B cell (primary cell): ENCODE results near the gene MBNL2. TPM values are rescaled to one million over a fixed set of nuclear protein-coding genes. Genes with fewer than 3 reads are reported as not detected.

Source experiments
- ATAC-seq: fragments of 200-7000 bp; cut with Tn5 transposase; one replicate; pipeline ENCODE4 v1.10.0; 2021; ENCODE audit warnings: low read depth, mild to moderate bottlenecking, moderate number of reproducible peaks, moderate library complexity
- CTCF ChIA-PET: fragments of 350-600 bp; sonication (Branson Sonifier 250); formaldehyde crosslinking; loops from one replicate; lab custom pipeline; 2021; ENCODE audit warnings: antibody characterized with exemption, inconsistent platforms; lab: Charles Lee
- POLR2A ChIA-PET: fragments of 350-600 bp; sonication (Branson Sonifier 250); formaldehyde crosslinking; loops from one replicate; lab custom pipeline; 2021; ENCODE audit warnings: antibody characterized with exemption; lab: Charles Lee
- DNase-seq: peaks from one replicate; pipeline ENCODE4 v3.0.0; 2013
- H2AFZ ChIP-seq: 2 replicates; pipeline ENCODE4 v1.6.1; 2012; ENCODE audit warnings: mild to moderate bottlenecking, low read depth, low read length; ENCODE audit not compliant: insufficient read depth, poor library complexity, severe bottlenecking
- H3K27ac ChIP-seq, 2 donors: 1 replicate in 1 of 2; 2 replicates in 1 of 2; pipeline ENCODE4 v1.5.1; 2012 to 2013; ENCODE audit warnings: low read length in 2 of 2, mild to moderate bottlenecking in 2 of 2, moderate library complexity in 1 of 2
- H3K27me3 ChIP-seq, 4 experiments: fragments of 200-600 bp in 1 of 4; sonication (generic) in 1 of 4; replicated peaks in 1 of 4; 1 replicate in 2 of 4; 2 replicates in 2 of 4; pipeline versions ENCODE4 v1.6.1 to v1.7.0; 2013 to 2016; ENCODE audit warnings: low read length in 3 of 4, mild to moderate bottlenecking in 2 of 4, mixed read lengths in 1 of 4, moderate library complexity in 1 of 4; ENCODE audit not compliant: insufficient read depth in 4 of 4, control insufficient read depth in 3 of 4; ENCODE audit errors: control extremely low read depth in 1 of 4
- H3K36me3 ChIP-seq, 2 experiments: replicated peaks in 1 of 2; 1 replicate in 1 of 2; 2 replicates in 1 of 2; pipeline versions ENCODE4 v1.6.1 to v1.7.1; 2013; ENCODE audit warnings: low read length in 1 of 2; ENCODE audit not compliant: insufficient read depth in 2 of 2, control insufficient read depth in 1 of 2; ENCODE audit errors: control extremely low read depth in 1 of 2, extremely low read depth in 1 of 2
- H3K4me1 ChIP-seq, 2 donors: fragments of 200-600 bp in 1 of 2; sonication (generic) in 1 of 2; 1 replicate in 1 of 2; 2 replicates in 1 of 2; pipeline versions ENCODE4 v1.5.1 to v1.6.1; 2013 to 2017; ENCODE audit warnings: low read length in 2 of 2; ENCODE audit not compliant: control insufficient read depth in 2 of 2, insufficient read depth in 2 of 2
- H3K4me2 ChIP-seq: replicated peaks from 2 replicates; pipeline ENCODE3; 2012; ENCODE audit warnings: mild to moderate bottlenecking, low read depth, low read length; ENCODE audit not compliant: poor library complexity, severe bottlenecking
- H3K4me3 ChIP-seq, 5 experiments: fragments of 200-600 bp in 1 of 5; sonication (generic) in 1 of 5; 1 replicate in 3 of 5; 2 replicates in 2 of 5; pipeline versions ENCODE4 v1.5.1 to v1.7.0; 2011 to 2016; ENCODE audit warnings: low read length in 4 of 5, mild to moderate bottlenecking in 4 of 5, low read depth in 2 of 5, control low read depth in 1 of 5, moderate library complexity in 1 of 5; ENCODE audit not compliant: insufficient read depth in 1 of 5; ENCODE audit errors: control extremely low read depth in 1 of 5, extremely low read depth in 1 of 5
- H3K79me2 ChIP-seq: fragments of 200-600 bp; sonication (generic); one replicate; pipeline ENCODE4 v1.6.0; 2016; ENCODE audit warnings: low read length; ENCODE audit not compliant: control insufficient read depth, insufficient read depth
- H3K9ac ChIP-seq: fragments of 200-600 bp; sonication (generic); 2 replicates; pipeline ENCODE4 v1.6.1; 2017; ENCODE audit warnings: mild to moderate bottlenecking, low read length, moderate library complexity
- H3K9me3 ChIP-seq, 3 donors: one replicate each; pipeline versions ENCODE4 v1.6.1 to v1.7.1; 2013; ENCODE audit warnings: low read length in 2 of 3; ENCODE audit not compliant: control insufficient read depth in 2 of 3, insufficient read depth in 1 of 3; ENCODE audit errors: control extremely low read depth in 1 of 3
- H4K20me1 ChIP-seq: 2 replicates; pipeline ENCODE4 v1.6.0; 2012; ENCODE audit warnings: mild to moderate bottlenecking, low read length; ENCODE audit not compliant: insufficient read depth, control insufficient read depth, poor library complexity, severe bottlenecking
- H3K27ac Mint-ChIP-seq: one replicate; pipeline ENCODE4 v1.8.0; 2021; ENCODE audit warnings: mixed read lengths
- H3K27me3 Mint-ChIP-seq: one replicate; pipeline ENCODE4 v1.8.0; 2021; ENCODE audit warnings: mixed read lengths
- H3K4me1 Mint-ChIP-seq: one replicate; pipeline ENCODE4 v1.8.0; 2021; ENCODE audit warnings: mixed read lengths
- H3K4me3 Mint-ChIP-seq: one replicate; pipeline ENCODE4 v1.8.0; 2021; ENCODE audit warnings: mixed read lengths
- H3K9me3 Mint-ChIP-seq: one replicate; pipeline ENCODE4 v1.8.0; 2022; ENCODE audit warnings: mixed read lengths; ENCODE audit not compliant: insufficient read depth
- CTCF ChIP-seq: fragments of 200-600 bp; IDR thresholded peaks from one replicate; pipeline ENCODE4 v1.8.0; 2022; ENCODE audit warnings: antibody characterized with exemption, mild to moderate bottlenecking
- EZH2 ChIP-seq: IDR thresholded peaks from 2 replicates; pipeline ENCODE4 v1.6.1; 2012; ENCODE audit warnings: borderline replicate concordance, low read depth, mild to moderate bottlenecking, moderate library complexity, low read length; ENCODE audit not compliant: insufficient read depth, poor library complexity, severe bottlenecking
- WGBS: methylation state at CpG from one replicate; pipeline ENCODE4 v1.1.5; 2013; ENCODE audit warnings: missing lambda C conversion rate; ENCODE audit not compliant: insufficient coverage; 5-methylcytosine and 5-hydroxymethylcytosine counted together
- intact Hi-C: fragments of 100-400 bp; cut with micrococcal nuclease; formaldehyde crosslinking; loops from one replicate; pipeline ENCODE4 v1.10.0; 2022
- polyA plus RNA-seq: library from polyadenylated mRNA; depleted of rRNA; stranded (reverse); fragments of >200 nt; gene quantifications from 2 replicates; pipeline ENCODE4 v1.2.3, GENCODE V29; 2012
- total RNA-seq, 2 donors: library from RNA; stranded (reverse); fragments of 120-200 nt in 1 of 2; gene quantifications; 1 replicate in 1 of 2; 2 replicates in 1 of 2; pipeline versions ENCODE4 v1.2.3 to v1.2.4, GENCODE V29; 2013 to 2022

MBNL2 gene
- total and polyA plus RNA-seq, 2 donors (not counting 1 experiment from before 2014, with no cell fraction given): 6.9 to 50.1 TPM

GRCh38 chr13:97426695-97427094 lies 204.6 kb downstream of the MBNL2 start:
- DNase-seq (no peak), ATAC-seq (no peak)
- Histone ChIP-seq H3K4me1 (no peaks in the 10 kb centered on the region), H3K4me3 (no peak overlapping the region), H3K4me2 (no peak overlapping the region), H3K27me3 (peaks cover 0 to 6% (median 0%) of the 10 kb centered on the region in 4 experiments), H3K27ac (no peak overlapping the region), H3K9me3 (peaks cover 0 to 7% (median 0%) of the 10 kb centered on the region in 3 donors), H3K36me3 (no peaks in the 10 kb centered on the region), H3K9ac (no peak overlapping the region), H2AFZ (no peak overlapping the region), H4K20me1 (no peaks in the 10 kb centered on the region), H3K79me2 (no peaks in the 10 kb centered on the region)
- Mint-ChIP-seq H3K4me1 (no peaks in the 10 kb centered on the region), H3K27me3 (peaks cover 3% of the 10 kb centered on the region), H3K27ac (no peak overlapping the region), H3K9me3 (no peaks in the 10 kb centered on the region), H3K4me3 (no peak overlapping the region)
- TF ChIP-seq CTCF: no peak
- no peak for TF ChIP-seq EZH2
- ChIA-PET CTCF (no interaction called here), POLR2A (no interaction called here)
- WGBS: no CpG with 5 or more reads among the region's 3 CpGs
- intact Hi-C loops: no loop called here

- peaks cover 4 to 7% of the 10 kb centered on the region in 2 donors for H3K4me1 ChIP-seq
- no peak overlapping the region for H3K4me2 ChIP-seq
- H3K79me2 ChIP-seq: peaks cover 3% of the 10 kb centered on the region
- peaks cover 0 to 6% (median 0%) of the 10 kb centered on the region in 3 donors for H3K9me3 ChIP-seq
- ChIA-PET POLR2A (no interaction called here), CTCF (no interaction called here)
- no peak for TF ChIP-seq CTCF
- TF ChIP-seq EZH2: no peak
- intact Hi-C loops: loop anchor here (5.0 to 10.0 kb wide), 3 partner anchors 1075 to 1773 kb away; partner anchors contain the start of gene UBAC2
- H3K27ac ChIP-seq: no peak overlapping the region
- Mint-ChIP-seq H3K9me3 (no peaks in the 10 kb centered on the region), H3K27me3 (no peaks in the 10 kb centered on the region), H3K4me1 (peaks cover 7% of the 10 kb centered on the region), H3K4me3 (no peak overlapping the region), H3K27ac (no peak overlapping the region)
- no peak for DNase-seq
- H3K9ac ChIP-seq: no peak overlapping the region
- H2AFZ ChIP-seq: no peak overlapping the region
- no peaks in the 10 kb centered on the region for H3K36me3 ChIP-seq
- ATAC-seq: no peak
- no peak overlapping the region for H3K4me3 ChIP-seq
- H3K27me3 ChIP-seq: peaks cover 0 to 3% (median 0%) of the 10 kb centered on the region in 4 experiments
- H4K20me1 ChIP-seq: no peaks in the 10 kb centered on the region
- 87% methylated on average over 6 of the region's 6 CpGs for WGBS
Measured at GRCh38 chr13:97429681-97430081, 207.5 kb downstream of the MBNL2 start.
